ENCODE data around the gene NUDT11.

GRCh38 chrX:51461053-51462044, 35.0 kb downstream of the NUDT11 start:
- no peak for TF ChIP-seq POLR2A (IDR thresholded peaks at IDR 0.05; ENCODE audit: low read depth, low read length)
- TF ChIP-seq POLR2AphosphoS5 (IDR thresholded peaks at IDR 0.05; ENCODE audit: low read depth, low read length): no peak
- TF ChIP-seq SPI1 (IDR thresholded peaks at IDR 0.05; ENCODE audit: low read depth, low read length): no peak
- TF ChIP-seq TAF1 (IDR thresholded peaks at IDR 0.05; ENCODE audit: low read depth, low read length): no peak
- no peak for TF ChIP-seq POU2F2 (IDR thresholded peaks at IDR 0.05; ENCODE audit: low read depth, low read length)

Measured in GM12891 (cell line).